DOHH2 (cell line): ENCODE results near the gene NECAP2.
"Not testable (repeated sequence)": the region's sequence is repeated elsewhere in the genome, so short reads cannot be mapped to it uniquely, and the experiment has no call there.

Experiments used
- EZH2phosphoT487 ChIP-seq: fragments of 200-600 bp; sonication (generic); IDR thresholded peaks from 2 replicates; pipeline ENCODE4 v1.6.1; 2017; ENCODE audit warnings: borderline replicate concordance, mild to moderate bottlenecking, antibody characterized with exemption, low read length, moderate library complexity, mixed read lengths
- TF ChIP-seq, protein P1 (sequence below): fragments of 200-600 bp; sonication (generic); IDR thresholded peaks from one replicate; pipeline ENCODE4 v1.5.1; 2014; ENCODE audit warnings: antibody characterized with exemption, mild to moderate bottlenecking, low read depth, low read length; ENCODE audit not compliant: poor library complexity, severe bottlenecking

- TF ChIP-seq, protein P1, sequence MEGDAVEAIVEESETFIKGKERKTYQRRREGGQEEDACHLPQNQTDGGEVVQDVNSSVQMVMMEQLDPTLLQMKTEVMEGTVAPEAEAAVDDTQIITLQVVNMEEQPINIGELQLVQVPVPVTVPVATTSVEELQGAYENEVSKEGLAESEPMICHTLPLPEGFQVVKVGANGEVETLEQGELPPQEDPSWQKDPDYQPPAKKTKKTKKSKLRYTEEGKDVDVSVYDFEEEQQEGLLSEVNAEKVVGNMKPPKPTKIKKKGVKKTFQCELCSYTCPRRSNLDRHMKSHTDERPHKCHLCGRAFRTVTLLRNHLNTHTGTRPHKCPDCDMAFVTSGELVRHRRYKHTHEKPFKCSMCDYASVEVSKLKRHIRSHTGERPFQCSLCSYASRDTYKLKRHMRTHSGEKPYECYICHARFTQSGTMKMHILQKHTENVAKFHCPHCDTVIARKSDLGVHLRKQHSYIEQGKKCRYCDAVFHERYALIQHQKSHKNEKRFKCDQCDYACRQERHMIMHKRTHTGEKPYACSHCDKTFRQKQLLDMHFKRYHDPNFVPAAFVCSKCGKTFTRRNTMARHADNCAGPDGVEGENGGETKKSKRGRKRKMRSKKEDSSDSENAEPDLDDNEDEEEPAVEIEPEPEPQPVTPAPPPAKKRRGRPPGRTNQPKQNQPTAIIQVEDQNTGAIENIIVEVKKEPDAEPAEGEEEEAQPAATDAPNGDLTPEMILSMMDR: not testable (repeated sequence)
- not testable (repeated sequence) for TF ChIP-seq EZH2phosphoT487
Measured at GRCh38 chr1:16501446-16501845, 60.9 kb downstream of the NECAP2 start.
